Neural progenitor cell (in vitro differentiated cells): ENCODE data around the gene LIMK1. TPM values are rescaled to one million over a fixed set of nuclear protein-coding genes. Genes with fewer than 3 reads are reported as not detected.

Experiments used
- DNase-seq: peaks from one replicate; pipeline ENCODE4 v3.0.0-alpha.2; 2016; ENCODE audit warnings: low spot score
- H2AFZ ChIP-seq: fragments of 200-600 bp; sonication (generic); replicated peaks from 2 replicates; pipeline ENCODE4 v1.6.1; 2016; ENCODE audit warnings: antibody characterized with exemption
- H3F3A ChIP-seq: fragments of 200-600 bp; sonication (generic); 2 replicates; pipeline ENCODE4 v1.6.1; 2016; ENCODE audit warnings: antibody characterized with exemption, low read depth
- H3K27ac ChIP-seq: fragments of 200-600 bp; sonication (generic); 2 replicates; pipeline ENCODE4 v1.5.1; 2016; ENCODE audit warnings: mild to moderate bottlenecking
- H3K27me3 ChIP-seq: fragments of 200-600 bp; sonication (generic); 2 replicates; pipeline ENCODE4 v1.6.1; 2016; ENCODE audit warnings: mild to moderate bottlenecking, moderate library complexity
- H3K36me3 ChIP-seq: fragments of 200-600 bp; sonication (generic); 2 replicates; pipeline ENCODE4 v1.5.1; 2016
- H3K4me1 ChIP-seq: fragments of 200-600 bp; sonication (generic); 2 replicates; pipeline ENCODE4 v1.6.1; 2016; ENCODE audit warnings: mixed run types
- H3K4me2 ChIP-seq: fragments of 200-600 bp; sonication (generic); 2 replicates; pipeline ENCODE4 v1.6.1; 2016
- H3K4me3 ChIP-seq: fragments of 200-600 bp; sonication (generic); 2 replicates; pipeline ENCODE4 v1.5.1; 2016
- H3K79me2 ChIP-seq: fragments of 200-600 bp; sonication (generic); 2 replicates; pipeline ENCODE4 v1.6.1; 2016; ENCODE audit warnings: low read depth
- H3K9ac ChIP-seq: fragments of 200-600 bp; sonication (generic); 2 replicates; pipeline ENCODE4 v1.6.1; 2016
- H3K9me3 ChIP-seq: fragments of 200-600 bp; sonication (generic); 2 replicates; pipeline ENCODE4 v1.5.1; 2016; ENCODE audit warnings: low read depth
- H4K20me1 ChIP-seq: fragments of 200-600 bp; sonication (generic); 2 replicates; pipeline ENCODE4 v1.6.1; 2016; ENCODE audit warnings: low read depth
- H3K27ac Mint-ChIP-seq: 3 replicates; pipeline ENCODE4 v1.8.0; 2021; ENCODE audit warnings: mixed read lengths
- H3K27me3 Mint-ChIP-seq: 2 replicates; pipeline ENCODE4 v1.8.0; 2022; ENCODE audit warnings: low read depth, mild to moderate bottlenecking, inconsistent platforms, moderate library complexity, mixed read lengths; ENCODE audit not compliant: insufficient read depth
- H3K36me3 Mint-ChIP-seq: 3 replicates; pipeline ENCODE4 v1.8.0; 2021; ENCODE audit warnings: mixed read lengths
- H3K4me1 Mint-ChIP-seq: 3 replicates; pipeline ENCODE4 v1.8.0; 2021; ENCODE audit warnings: mixed read lengths
- H3K4me3 Mint-ChIP-seq: 3 replicates; pipeline ENCODE4 v1.8.0; 2021; ENCODE audit warnings: mild to moderate bottlenecking, moderate library complexity, mixed read lengths
- H3K9me3 Mint-ChIP-seq: 3 replicates; pipeline ENCODE4 v1.8.0; 2020; ENCODE audit warnings: mixed read lengths
- CTCF ChIP-seq: fragments of 200-600 bp; sonication (generic); IDR thresholded peaks from 2 replicates; pipeline ENCODE4 v1.5.1; 2017; ENCODE audit warnings: antibody characterized with exemption, mild to moderate bottlenecking
- EZH2 ChIP-seq: fragments of 200-600 bp; sonication (generic); IDR thresholded peaks from 2 replicates; pipeline ENCODE4 v1.6.1; 2017; ENCODE audit warnings: antibody characterized with exemption, mild to moderate bottlenecking, moderate library complexity
- EZH2phosphoT487 ChIP-seq: fragments of 200-600 bp; sonication (generic); IDR thresholded peaks from 2 replicates; pipeline ENCODE4 v1.6.1; 2017; ENCODE audit warnings: antibody characterized with exemption
- total RNA-seq: library from RNA; depleted of rRNA; stranded (reverse); fragments of >200 nt; gene quantifications from 2 replicates; pipeline ENCODE4 v1.2.3, GENCODE V29; 2015; ENCODE audit warnings: low replicate concordance

Gene LIMK1
- total RNA-seq, 1 donor from 2014 or later = 29.9 TPM

- H3K4me1 Mint-ChIP-seq = no peaks in the 10 kb centered on the region
- H3K4me3 ChIP-seq = no peak overlapping the region
- H3K9ac ChIP-seq = no peak overlapping the region
- H3K27me3 Mint-ChIP-seq = peaks cover 3% of the 10 kb centered on the region
- no peaks in the 10 kb centered on the region for H4K20me1 ChIP-seq
- no peak overlapping the region for H3K4me2 ChIP-seq
- no peaks in the 10 kb centered on the region for H3F3A ChIP-seq
- no peaks in the 10 kb centered on the region for H3K9me3 ChIP-seq
- H3K79me2 ChIP-seq = no peaks in the 10 kb centered on the region
- H3K4me3 Mint-ChIP-seq = no peak overlapping the region
- no peak overlapping the region for H2AFZ ChIP-seq
- peak; percentile 66 for DNase-seq
- TF ChIP-seq CTCF (peak; percentile 34), EZH2 (no peak)
- no peaks in the 10 kb centered on the region for H3K36me3 Mint-ChIP-seq
- no peaks in the 10 kb centered on the region for H3K27me3 ChIP-seq
- no peaks in the 10 kb centered on the region for H3K4me1 ChIP-seq
- H3K27ac Mint-ChIP-seq = no peak overlapping the region
- no peaks in the 10 kb centered on the region for H3K9me3 Mint-ChIP-seq
- no peak overlapping the region for H3K27ac ChIP-seq
- no peaks in the 10 kb centered on the region for H3K36me3 ChIP-seq
Observed at GRCh38 chr7:74051629-74052410, 31.8 kb upstream of the LIMK1 start.

GRCh38 chr7:74052628-74053027, 31.0 kb upstream of the LIMK1 start:
- no peaks in the 10 kb centered on the region for H4K20me1 ChIP-seq
- no peak overlapping the region for H3K4me3 ChIP-seq
- Mint-ChIP-seq H3K4me3 (no peak overlapping the region), H3K27me3 (peaks cover 3% of the 10 kb centered on the region), H3K4me1 (no peaks in the 10 kb centered on the region), H3K9me3 (no peaks in the 10 kb centered on the region), H3K36me3 (no peaks in the 10 kb centered on the region), H3K27ac (no peak overlapping the region)
- no peak overlapping the region for H3K27ac ChIP-seq
- H3K4me2 ChIP-seq = no peak overlapping the region
- TF ChIP-seq EZH2 (no peak), CTCF (no peak), EZH2phosphoT487 (no peak)
- no peak for DNase-seq
- H3F3A ChIP-seq = no peaks in the 10 kb centered on the region
- no peaks in the 10 kb centered on the region for H3K27me3 ChIP-seq
- H3K9ac ChIP-seq = no peak overlapping the region
- no peak overlapping the region for H2AFZ ChIP-seq
- no peaks in the 10 kb centered on the region for H3K4me1 ChIP-seq
- H3K79me2 ChIP-seq = no peaks in the 10 kb centered on the region
- H3K36me3 ChIP-seq = no peaks in the 10 kb centered on the region
- no peaks in the 10 kb centered on the region for H3K9me3 ChIP-seq

- H3K4me1 ChIP-seq = no peaks in the 10 kb centered on the region
- Mint-ChIP-seq H3K4me3 (no peak overlapping the region), H3K36me3 (no peaks in the 10 kb centered on the region), H3K4me1 (no peaks in the 10 kb centered on the region), H3K9me3 (no peaks in the 10 kb centered on the region), H3K27me3 (peaks cover 6% of the 10 kb centered on the region), H3K27ac (no peak overlapping the region)
- no peaks in the 10 kb centered on the region for H3K27me3 ChIP-seq
- H4K20me1 ChIP-seq = no peaks in the 10 kb centered on the region
- no peaks in the 10 kb centered on the region for H3K79me2 ChIP-seq
- H3K9ac ChIP-seq = no peak overlapping the region
- H3K9me3 ChIP-seq = no peaks in the 10 kb centered on the region
- no peak overlapping the region for H3K4me2 ChIP-seq
- no peak overlapping the region for H3K27ac ChIP-seq
- no peak overlapping the region for H2AFZ ChIP-seq
- no peak for DNase-seq
- H3K4me3 ChIP-seq = no peak overlapping the region
- H3K36me3 ChIP-seq = no peaks in the 10 kb centered on the region
- TF ChIP-seq CTCF = no peak
- TF ChIP-seq EZH2phosphoT487 = no peak
- TF ChIP-seq EZH2 = no peak
- no peaks in the 10 kb centered on the region for H3F3A ChIP-seq
Observed at GRCh38 chr7:74053589-74054186, 29.9 kb upstream of the LIMK1 start.
